GM12875 (cell line): ENCODE results near the gene PCTP.

ENCODE experiments used
- H3K4me3 ChIP-seq: one replicate; pipeline ENCODE4 v1.5.1; 2011; ENCODE audit warnings: low read depth, low read length, control low read depth
- TF ChIP-seq, protein P1 (sequence below): IDR thresholded peaks from 2 replicates; pipeline ENCODE4 v1.5.1; 2011; ENCODE audit warnings: low read depth, mild to moderate bottlenecking, control low read depth, inconsistent platforms, low read length, moderate library complexity, borderline replicate concordance; ENCODE audit not compliant: insufficient read depth

The PCTP gene

DNA sequence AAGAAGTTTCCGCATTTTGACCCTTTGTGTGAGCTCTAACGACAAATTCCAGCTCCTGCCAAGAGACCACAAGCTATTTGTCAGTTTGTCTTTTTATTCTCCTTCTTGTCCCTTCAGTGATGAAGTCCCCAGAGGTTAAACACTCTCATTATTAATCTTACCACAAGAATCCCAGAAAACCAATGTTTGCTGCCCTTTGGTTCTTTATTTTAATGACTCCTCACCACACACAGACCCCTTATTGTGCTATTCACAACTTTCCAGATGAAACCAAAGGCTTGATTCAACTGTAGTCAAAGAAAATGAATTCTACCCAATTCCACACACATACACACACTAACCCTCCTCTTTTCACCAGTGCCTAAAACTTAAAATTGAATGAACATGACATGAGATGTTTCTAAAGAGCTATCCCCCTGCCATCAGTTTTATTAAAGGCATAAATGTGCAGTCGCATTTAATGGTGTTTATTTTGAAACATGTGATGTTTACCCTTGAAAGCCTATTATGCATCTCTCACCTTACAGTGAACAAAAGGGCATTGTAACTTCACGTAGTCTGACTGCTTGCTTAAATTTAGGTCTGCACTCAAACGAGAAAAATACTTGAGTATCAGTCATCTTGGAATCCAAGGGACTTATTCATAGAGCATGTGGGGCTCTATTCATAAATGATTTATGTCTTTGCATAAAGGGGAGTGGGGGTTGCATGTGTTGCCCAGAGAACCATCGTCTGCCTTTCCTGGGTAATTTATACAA lies 44.1 kb downstream of the PCTP start:
- TF ChIP-seq, protein P1, sequence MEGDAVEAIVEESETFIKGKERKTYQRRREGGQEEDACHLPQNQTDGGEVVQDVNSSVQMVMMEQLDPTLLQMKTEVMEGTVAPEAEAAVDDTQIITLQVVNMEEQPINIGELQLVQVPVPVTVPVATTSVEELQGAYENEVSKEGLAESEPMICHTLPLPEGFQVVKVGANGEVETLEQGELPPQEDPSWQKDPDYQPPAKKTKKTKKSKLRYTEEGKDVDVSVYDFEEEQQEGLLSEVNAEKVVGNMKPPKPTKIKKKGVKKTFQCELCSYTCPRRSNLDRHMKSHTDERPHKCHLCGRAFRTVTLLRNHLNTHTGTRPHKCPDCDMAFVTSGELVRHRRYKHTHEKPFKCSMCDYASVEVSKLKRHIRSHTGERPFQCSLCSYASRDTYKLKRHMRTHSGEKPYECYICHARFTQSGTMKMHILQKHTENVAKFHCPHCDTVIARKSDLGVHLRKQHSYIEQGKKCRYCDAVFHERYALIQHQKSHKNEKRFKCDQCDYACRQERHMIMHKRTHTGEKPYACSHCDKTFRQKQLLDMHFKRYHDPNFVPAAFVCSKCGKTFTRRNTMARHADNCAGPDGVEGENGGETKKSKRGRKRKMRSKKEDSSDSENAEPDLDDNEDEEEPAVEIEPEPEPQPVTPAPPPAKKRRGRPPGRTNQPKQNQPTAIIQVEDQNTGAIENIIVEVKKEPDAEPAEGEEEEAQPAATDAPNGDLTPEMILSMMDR, result no peak
- no peak overlapping the region for H3K4me3 ChIP-seq

DNA sequence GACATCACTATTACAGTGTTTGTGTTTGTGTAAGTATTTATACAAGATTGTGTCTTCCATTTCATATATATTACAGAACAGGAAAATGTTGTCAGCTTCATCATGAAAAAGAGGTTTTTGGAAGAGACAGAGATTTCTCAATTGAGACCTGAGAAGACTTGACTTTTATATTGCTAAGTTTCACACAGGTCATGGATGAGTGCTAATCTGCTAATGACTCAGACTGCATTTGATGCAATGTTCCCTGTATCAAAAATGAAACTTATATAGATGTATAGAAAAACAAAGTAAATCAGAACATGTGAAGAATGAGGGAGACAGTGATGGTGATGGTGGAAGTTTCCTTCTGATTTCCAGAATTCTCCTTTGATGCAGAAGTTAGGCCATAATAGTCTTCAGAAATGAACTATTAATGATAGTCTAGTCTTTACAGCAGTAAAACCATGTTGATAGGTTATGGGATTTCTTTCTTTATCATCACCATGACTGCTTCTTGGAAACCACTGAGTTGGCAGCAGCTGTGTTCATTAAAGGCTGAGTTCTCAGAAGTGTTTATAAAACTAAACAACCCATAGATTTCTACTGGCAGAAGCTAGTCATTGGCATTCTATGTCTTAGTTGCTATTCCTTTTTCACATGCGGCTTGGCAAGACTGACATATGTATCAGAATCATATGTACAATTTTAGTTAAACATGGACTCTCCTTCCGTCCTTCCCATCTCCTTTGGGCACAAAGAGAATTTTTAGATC lies 56.1 kb downstream of the PCTP start:
- TF ChIP-seq, protein P1, result no peak
- no peak overlapping the region for H3K4me3 ChIP-seq

GRCh38 chr17:55811536-55811935 lies 60.7 kb downstream of the PCTP start:
- no peak overlapping the region for H3K4me3 ChIP-seq
- TF ChIP-seq, protein P1, result no peak

- no peak overlapping the region for H3K4me3 ChIP-seq
- TF ChIP-seq, protein P1, result no peak
These were observed 61.5 kb downstream of the PCTP start for GRCh38 chr17:55812323-55812722.

- H3K4me3 ChIP-seq, result no peak overlapping the region
- TF ChIP-seq, protein P1, result no peak
These were observed 63.1 kb downstream of the PCTP start for GRCh38 chr17:55813944-55814343.

DNA sequence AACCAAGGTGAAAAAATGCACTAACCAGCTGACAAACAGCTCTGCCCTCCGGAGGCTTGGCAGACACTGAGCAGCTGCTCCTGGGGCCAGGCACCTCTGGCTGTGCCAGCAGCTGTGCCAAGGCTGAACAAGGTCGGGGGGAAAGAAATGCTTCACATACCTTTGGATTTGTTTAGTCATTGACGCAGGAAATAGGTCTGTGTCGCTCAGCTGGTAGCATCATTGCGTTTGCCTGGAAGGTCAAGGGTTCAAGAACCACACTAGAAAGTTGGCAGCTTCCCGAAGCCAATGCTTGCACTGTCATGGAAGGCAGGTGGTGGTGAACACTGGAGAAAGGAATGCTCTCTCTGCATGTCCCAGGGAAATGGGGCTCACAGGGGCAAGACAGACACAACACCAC lies 63.5 kb downstream of the PCTP start:
- TF ChIP-seq, protein P1, result no peak
- no peak overlapping the region for H3K4me3 ChIP-seq
